Effector memory CD4-positive, alpha-beta T cell (primary cell): ENCODE data around the gene CADPS.

ENCODE experiments used
- DNase-seq, 3 donors: peaks; one replicate each; pipeline ENCODE4 v3.0.0-alpha.2; 2020
- H3K27ac ChIP-seq: 2 replicates; pipeline ENCODE4 v1.7.0; 2013; ENCODE audit warnings: mild to moderate bottlenecking, low read length, moderate library complexity; ENCODE audit not compliant: insufficient read depth, poor library complexity, severe bottlenecking
- H3K27me3 ChIP-seq: replicated peaks from 2 replicates; pipeline ENCODE4 v1.7.0; 2013; ENCODE audit warnings: mild to moderate bottlenecking, low read length; ENCODE audit not compliant: insufficient read depth, control insufficient read depth, poor library complexity, severe bottlenecking
- H3K36me3 ChIP-seq: 2 replicates; pipeline ENCODE4 v1.7.0; 2013; ENCODE audit warnings: mild to moderate bottlenecking, low read length, moderate library complexity; ENCODE audit not compliant: control insufficient read depth, insufficient read depth
- H3K4me1 ChIP-seq: 2 replicates; pipeline ENCODE4 v1.7.0; 2013; ENCODE audit warnings: low read length, mild to moderate bottlenecking; ENCODE audit not compliant: control insufficient read depth, insufficient read depth, poor library complexity, severe bottlenecking
- H3K4me3 ChIP-seq: 2 replicates; pipeline ENCODE4 v1.7.0; 2013; ENCODE audit warnings: low read length, low read depth, mild to moderate bottlenecking; ENCODE audit not compliant: insufficient read depth, poor library complexity, severe bottlenecking
- H3K9me3 ChIP-seq: 2 replicates; pipeline ENCODE4 v1.7.0; 2013; ENCODE audit warnings: mild to moderate bottlenecking, low read length, moderate library complexity; ENCODE audit not compliant: control insufficient read depth

Gene CADPS

DNA sequence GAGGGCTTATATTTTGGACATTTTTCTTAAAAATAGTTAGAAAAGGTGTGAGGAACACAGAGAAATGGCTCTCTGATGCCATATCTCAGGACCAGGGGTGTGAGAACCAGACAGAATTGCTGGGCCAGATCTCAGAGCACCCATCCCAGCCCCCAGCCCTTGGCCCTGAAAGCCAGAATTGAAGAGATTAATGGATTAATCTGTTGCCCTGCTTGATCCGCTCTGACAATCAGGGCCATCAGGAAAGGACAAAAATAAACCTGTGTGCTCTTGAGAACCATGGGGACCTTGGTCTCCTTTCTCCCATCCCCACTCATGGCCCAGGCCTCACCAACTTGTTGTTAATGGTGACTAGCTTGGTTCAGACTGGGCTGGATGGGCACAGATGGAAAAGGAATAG is 113.5 kb downstream of the CADPS start:
- no peaks in the 10 kb centered on the region for H3K27me3 ChIP-seq
- no peaks in the 10 kb centered on the region for H3K36me3 ChIP-seq
- no peak for DNase-seq
- no peaks in the 10 kb centered on the region for H3K9me3 ChIP-seq
- no peaks in the 10 kb centered on the region for H3K4me1 ChIP-seq
- H3K4me3 ChIP-seq: no peak overlapping the region
- no peak overlapping the region for H3K27ac ChIP-seq

- no peaks in the 10 kb centered on the region for H3K4me1 ChIP-seq
- no peaks in the 10 kb centered on the region for H3K36me3 ChIP-seq
- no peak overlapping the region for H3K27ac ChIP-seq
- no peaks in the 10 kb centered on the region for H3K9me3 ChIP-seq
- no peak for DNase-seq
- H3K27me3 ChIP-seq: no peaks in the 10 kb centered on the region
- no peak overlapping the region for H3K4me3 ChIP-seq
These were observed 113.9 kb downstream of the CADPS start for GRCh38 chr3:62761311-62761710.

GRCh38 chr3:62758296-62759066 is 116.7 kb downstream of the CADPS start:
- Histone ChIP-seq H3K27me3 (no peaks in the 10 kb centered on the region), H3K9me3 (no peaks in the 10 kb centered on the region), H3K4me3 (no peak overlapping the region), H3K4me1 (no peaks in the 10 kb centered on the region), H3K36me3 (no peaks in the 10 kb centered on the region), H3K27ac (no peak overlapping the region)
- DNase-seq: no peak

GRCh38 chr3:62757045-62757444 is 118.2 kb downstream of the CADPS start:
- Histone ChIP-seq H3K36me3 (no peaks in the 10 kb centered on the region), H3K4me1 (no peaks in the 10 kb centered on the region), H3K27ac (no peak overlapping the region), H3K4me3 (no peak overlapping the region), H3K27me3 (no peaks in the 10 kb centered on the region), H3K9me3 (no peaks in the 10 kb centered on the region)
- no peak for DNase-seq

- Histone ChIP-seq H3K27me3 (no peaks in the 10 kb centered on the region), H3K36me3 (no peaks in the 10 kb centered on the region), H3K27ac (no peak overlapping the region), H3K4me1 (no peaks in the 10 kb centered on the region), H3K9me3 (no peaks in the 10 kb centered on the region), H3K4me3 (no peak overlapping the region)
- DNase-seq: no peak
These were observed 119.9 kb downstream of the CADPS start for GRCh38 chr3:62755285-62755684.

DNA sequence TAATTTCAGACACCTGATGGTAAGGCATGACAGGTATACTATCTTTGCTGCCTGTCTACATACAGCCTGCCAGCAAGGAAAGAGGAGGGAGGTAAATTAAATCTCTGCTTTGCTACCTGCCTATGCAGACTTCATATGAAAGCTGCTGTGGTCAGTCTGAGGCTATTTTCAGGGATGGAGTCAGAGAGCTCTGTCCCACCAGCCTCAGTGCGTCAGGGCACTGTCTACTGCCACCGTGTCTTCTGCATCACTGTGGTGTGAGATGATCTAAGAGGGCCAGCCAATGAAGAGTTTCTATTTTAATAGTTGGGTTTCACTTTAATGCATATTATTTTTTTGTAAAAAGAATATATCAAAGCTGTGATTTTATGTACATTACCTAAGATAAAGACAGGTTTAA is 125.6 kb downstream of the CADPS start:
- DNase-seq: no peak
- Histone ChIP-seq H3K9me3 (no peaks in the 10 kb centered on the region), H3K27me3 (no peaks in the 10 kb centered on the region), H3K27ac (no peak overlapping the region), H3K4me3 (no peak overlapping the region), H3K4me1 (no peaks in the 10 kb centered on the region), H3K36me3 (no peaks in the 10 kb centered on the region)

GRCh38 chr3:62749130-62749529 is 126.1 kb downstream of the CADPS start:
- no peaks in the 10 kb centered on the region for H3K4me1 ChIP-seq

DNA sequence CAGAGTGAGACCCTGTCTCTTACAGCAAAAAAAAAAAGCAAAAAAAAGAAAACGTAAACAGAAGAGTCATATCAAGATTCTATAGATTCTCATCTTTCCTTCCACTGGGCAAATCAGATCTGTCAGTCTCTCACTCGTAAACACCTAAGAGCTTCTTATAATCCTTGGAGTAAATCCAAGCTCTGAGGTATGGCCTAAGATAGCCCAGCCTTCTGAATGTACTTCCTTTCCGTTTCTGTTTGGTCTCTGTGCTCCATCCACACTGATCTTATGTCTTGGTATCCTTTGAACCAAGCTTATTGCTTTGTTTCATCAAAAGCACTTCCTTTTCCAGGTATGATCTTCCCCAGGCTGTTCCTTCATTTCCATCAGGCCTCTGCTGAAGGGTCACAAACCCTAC is 137.8 kb downstream of the CADPS start:
- no peaks in the 10 kb centered on the region for H3K36me3 ChIP-seq
- H3K27me3 ChIP-seq: no peaks in the 10 kb centered on the region
- H3K9me3 ChIP-seq: no peaks in the 10 kb centered on the region
- H3K4me3 ChIP-seq: no peak overlapping the region
- H3K4me1 ChIP-seq: no peaks in the 10 kb centered on the region
- DNase-seq: no peak
- H3K27ac ChIP-seq: no peak overlapping the region

More at GRCh38 chr3:62749130-62749529, 126.1 kb downstream of the CADPS start:
- H3K9me3 ChIP-seq: no peaks in the 10 kb centered on the region
- H3K27ac ChIP-seq: no peak overlapping the region
- no peak overlapping the region for H3K4me3 ChIP-seq
- H3K36me3 ChIP-seq: no peaks in the 10 kb centered on the region
- DNase-seq: no peak
- no peaks in the 10 kb centered on the region for H3K27me3 ChIP-seq

DNA sequence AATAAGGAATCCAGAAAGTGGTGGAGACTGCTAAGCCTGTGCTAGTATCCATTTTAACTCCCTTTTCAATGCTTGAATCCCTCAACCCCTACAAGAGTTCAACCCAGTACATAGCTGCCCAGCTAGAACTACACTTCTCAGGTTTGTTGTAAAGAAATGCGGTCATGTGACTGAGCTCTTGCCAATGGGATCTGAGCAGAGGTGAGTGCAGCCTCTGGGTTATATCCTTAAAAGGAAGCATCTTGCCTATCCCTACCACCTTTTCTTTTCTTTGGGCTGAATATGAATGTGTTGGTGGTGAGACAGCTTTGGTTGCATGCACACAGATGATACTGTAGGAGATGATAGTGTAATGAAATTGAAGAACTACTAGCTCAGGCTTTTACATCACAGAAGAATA is 139.7 kb downstream of the CADPS start:
- Histone ChIP-seq H3K4me1 (no peaks in the 10 kb centered on the region), H3K9me3 (no peaks in the 10 kb centered on the region), H3K4me3 (no peak overlapping the region), H3K27ac (no peak overlapping the region), H3K27me3 (no peaks in the 10 kb centered on the region), H3K36me3 (no peaks in the 10 kb centered on the region)
- DNase-seq: no peak

- Histone ChIP-seq H3K4me1 (no peaks in the 10 kb centered on the region), H3K36me3 (no peaks in the 10 kb centered on the region), H3K4me3 (no peak overlapping the region), H3K27ac (no peak overlapping the region), H3K9me3 (no peaks in the 10 kb centered on the region), H3K27me3 (no peaks in the 10 kb centered on the region)
- no peak for DNase-seq
These were observed 142.9 kb downstream of the CADPS start for GRCh38 chr3:62732183-62732904.
